ENCODE results near the gene HDGFL2.

The HDGFL2 gene

DNA sequence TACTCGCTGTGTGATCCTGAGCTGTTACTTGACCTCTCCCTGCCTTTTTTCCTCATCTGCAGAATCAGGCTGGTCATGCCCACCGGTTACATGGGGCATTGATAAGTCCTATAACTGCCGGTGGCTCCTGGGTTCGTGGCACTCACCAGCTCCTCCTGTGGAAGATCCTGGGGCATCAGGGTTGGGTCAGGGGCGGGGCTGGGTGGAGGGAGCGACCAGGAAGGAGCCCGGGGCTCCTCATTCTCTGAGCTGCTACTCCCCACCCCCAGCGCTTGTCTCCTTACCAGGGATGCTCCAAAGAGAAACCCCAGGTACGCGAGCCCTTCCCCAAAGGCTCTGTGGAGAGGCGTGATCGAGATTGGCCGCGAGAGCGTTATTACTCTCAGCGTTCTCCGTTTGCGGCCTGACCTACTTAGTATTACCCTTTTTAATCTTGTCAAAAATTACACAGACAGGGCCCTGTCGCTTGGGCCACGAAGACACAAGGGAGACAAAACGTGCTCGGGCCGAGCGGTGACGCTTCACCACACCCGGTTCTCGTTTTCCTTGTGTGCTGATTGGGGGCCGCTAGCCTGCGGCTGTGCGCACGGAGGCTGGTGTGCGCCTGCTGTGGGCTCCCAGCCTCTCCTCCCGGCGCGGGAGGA, 10.7 kb downstream of the HDGFL2 start:
- no peak for DNase-seq (ENCODE audit: low read depth, low spot score)
- in situ Hi-C loops (cut with HindIII; ENCODE audit: low sequenced_read_pairs) = no loop called here
- no peak overlapping the region for H3K4me3 ChIP-seq (ENCODE audit: low read depth, low read length)
- TF ChIP-seq, protein P1, sequence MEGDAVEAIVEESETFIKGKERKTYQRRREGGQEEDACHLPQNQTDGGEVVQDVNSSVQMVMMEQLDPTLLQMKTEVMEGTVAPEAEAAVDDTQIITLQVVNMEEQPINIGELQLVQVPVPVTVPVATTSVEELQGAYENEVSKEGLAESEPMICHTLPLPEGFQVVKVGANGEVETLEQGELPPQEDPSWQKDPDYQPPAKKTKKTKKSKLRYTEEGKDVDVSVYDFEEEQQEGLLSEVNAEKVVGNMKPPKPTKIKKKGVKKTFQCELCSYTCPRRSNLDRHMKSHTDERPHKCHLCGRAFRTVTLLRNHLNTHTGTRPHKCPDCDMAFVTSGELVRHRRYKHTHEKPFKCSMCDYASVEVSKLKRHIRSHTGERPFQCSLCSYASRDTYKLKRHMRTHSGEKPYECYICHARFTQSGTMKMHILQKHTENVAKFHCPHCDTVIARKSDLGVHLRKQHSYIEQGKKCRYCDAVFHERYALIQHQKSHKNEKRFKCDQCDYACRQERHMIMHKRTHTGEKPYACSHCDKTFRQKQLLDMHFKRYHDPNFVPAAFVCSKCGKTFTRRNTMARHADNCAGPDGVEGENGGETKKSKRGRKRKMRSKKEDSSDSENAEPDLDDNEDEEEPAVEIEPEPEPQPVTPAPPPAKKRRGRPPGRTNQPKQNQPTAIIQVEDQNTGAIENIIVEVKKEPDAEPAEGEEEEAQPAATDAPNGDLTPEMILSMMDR (IDR thresholded peaks at IDR 0.05; ENCODE audit: low read depth, low read length) = no peak

DNA sequence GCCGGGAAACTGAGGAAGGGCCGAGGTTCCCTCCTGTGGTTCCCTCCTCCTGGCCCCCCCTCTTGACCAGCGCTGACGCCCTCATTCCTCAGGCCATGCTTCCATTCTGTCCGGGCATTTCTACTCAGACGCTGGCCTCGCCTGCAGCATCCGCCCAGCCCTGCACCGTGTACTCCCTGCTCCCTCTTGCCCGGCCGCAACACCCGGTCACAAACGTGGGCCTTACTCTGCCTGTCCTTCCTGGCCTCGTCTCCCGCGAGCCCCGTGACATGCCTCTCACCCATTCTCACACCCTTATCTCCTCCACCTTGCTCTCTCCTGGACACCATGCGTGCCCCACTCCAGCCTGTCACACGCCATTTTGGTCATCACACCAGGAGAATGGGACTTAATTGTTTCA, 11.3 kb downstream of the HDGFL2 start:
- in situ Hi-C loops (cut with HindIII; ENCODE audit: low sequenced_read_pairs) = no loop called here
- no peak for DNase-seq (ENCODE audit: low read depth, low spot score)
- TF ChIP-seq, protein P1 (IDR thresholded peaks at IDR 0.05; ENCODE audit: low read depth, low read length) = no peak
- no peak overlapping the region for H3K4me3 ChIP-seq (ENCODE audit: low read depth, low read length)

DNA sequence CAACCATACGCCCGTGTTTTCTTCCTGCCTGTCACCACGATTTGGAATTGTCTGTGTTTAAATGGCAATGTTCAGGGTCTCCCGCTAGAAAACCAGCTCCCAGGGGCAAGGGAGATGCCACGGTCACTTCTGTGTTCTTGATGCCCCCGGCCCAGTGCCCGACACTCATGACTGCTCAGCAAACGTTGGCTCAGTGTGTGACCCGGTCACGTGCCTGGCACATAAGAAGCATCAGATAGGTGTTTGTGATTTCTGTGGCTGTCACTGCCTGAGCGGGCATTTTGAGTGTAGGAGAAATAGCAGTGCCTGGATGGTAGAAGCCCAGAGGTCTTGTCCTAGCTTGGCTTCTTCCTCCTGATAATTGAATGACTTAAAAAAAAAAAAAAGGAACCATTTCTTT, 15.5 kb downstream of the HDGFL2 start:
- in situ Hi-C loops (cut with HindIII; ENCODE audit: low sequenced_read_pairs) = no loop called here
- no peak overlapping the region for H3K4me3 ChIP-seq (ENCODE audit: low read depth, low read length)
- DNase-seq (ENCODE audit: low read depth, low spot score) = no peak

GRCh38 chr19:4488496-4488895, 16.4 kb downstream of the HDGFL2 start:
- in situ Hi-C loops (cut with HindIII; ENCODE audit: low sequenced_read_pairs) = no loop called here
- DNase-seq (ENCODE audit: low read depth, low spot score) = no peak
- H3K4me3 ChIP-seq (ENCODE audit: low read depth, low read length) = no peak overlapping the region
- TF ChIP-seq, protein P1 (IDR thresholded peaks at IDR 0.05; ENCODE audit: low read depth, low read length) = no peak

More for the DNA sequence above, 15.5 kb downstream of the HDGFL2 start:
- TF ChIP-seq, protein P1 (IDR thresholded peaks at IDR 0.05; ENCODE audit: low read depth, low read length) = no peak

DNA sequence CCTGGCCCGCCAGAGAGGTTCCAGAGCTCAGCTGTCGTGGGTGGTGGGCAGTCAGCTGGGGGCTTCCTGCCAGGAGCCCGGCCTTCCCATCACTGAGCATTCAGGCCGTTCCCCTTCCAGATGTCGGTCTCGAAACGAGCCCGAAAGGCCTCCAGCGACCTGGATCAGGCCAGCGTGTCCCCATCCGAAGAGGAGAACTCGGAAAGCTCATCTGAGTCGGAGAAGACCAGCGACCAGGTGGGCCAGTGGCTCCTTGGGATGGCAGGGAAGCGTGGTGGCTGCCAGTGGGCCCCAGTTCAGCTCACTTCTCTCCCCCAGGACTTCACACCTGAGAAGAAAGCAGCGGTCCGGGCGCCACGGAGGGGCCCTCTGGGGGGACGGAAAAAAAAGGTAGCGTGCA, 19.3 kb downstream of the HDGFL2 start:
- in situ Hi-C loops (cut with HindIII; ENCODE audit: low sequenced_read_pairs) = no loop called here
- TF ChIP-seq, protein P1 (IDR thresholded peaks at IDR 0.05; ENCODE audit: low read depth, low read length) = no peak
- DNase-seq (ENCODE audit: low read depth, low spot score) = no peak
- no peak overlapping the region for H3K4me3 ChIP-seq (ENCODE audit: low read depth, low read length)

DNA sequence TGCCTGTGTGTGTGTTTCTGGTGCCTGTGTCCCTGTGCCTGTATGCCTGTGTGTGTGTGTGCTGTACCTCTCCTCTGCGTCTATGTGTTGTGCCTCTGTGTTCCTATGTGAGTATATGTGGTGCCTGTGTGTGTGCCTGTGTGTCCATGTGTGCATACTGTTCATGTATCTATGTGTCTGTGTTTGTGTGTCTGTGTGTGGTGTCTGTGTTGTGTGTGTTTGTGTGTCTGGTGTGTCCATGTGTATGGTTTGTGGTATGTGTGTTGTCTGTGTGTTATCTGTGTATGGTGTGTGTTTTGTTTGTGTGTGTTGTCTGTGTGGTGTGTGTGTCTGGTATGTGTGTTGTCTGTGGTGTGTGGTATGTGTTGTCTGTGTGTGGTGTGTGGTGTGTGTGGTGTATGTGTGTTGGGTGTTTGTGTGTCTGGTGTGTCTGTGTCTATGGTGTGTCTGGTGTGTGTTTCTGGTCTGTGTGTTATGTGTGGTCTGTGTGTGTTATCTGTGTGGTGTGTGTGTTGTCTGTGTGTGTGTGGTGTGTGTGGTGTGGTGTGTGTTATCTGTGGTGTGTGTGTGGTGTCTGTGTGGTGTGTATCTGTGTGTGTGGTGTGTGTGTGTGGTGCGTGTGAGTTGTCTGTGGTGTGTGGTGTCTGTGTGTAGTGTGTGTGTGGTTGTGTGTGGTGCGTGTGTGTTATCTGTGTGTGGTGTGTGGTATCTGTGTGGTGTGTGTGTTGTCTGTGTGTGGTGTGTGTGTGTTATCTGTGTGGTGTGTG, 20.4 kb downstream of the HDGFL2 start:
- no peak overlapping the region for H3K4me3 ChIP-seq (ENCODE audit: low read depth, low read length)
- TF ChIP-seq, protein P1 (IDR thresholded peaks at IDR 0.05; ENCODE audit: low read depth, low read length) = no peak
- in situ Hi-C loops (cut with HindIII; ENCODE audit: low sequenced_read_pairs) = no loop called here
- no peak for DNase-seq (ENCODE audit: low read depth, low spot score)

Data from astrocyte of the spinal cord (primary cell).